GM15510 (cell line): Measurements from ENCODE around the gene PRND.

ENCODE experiments used
- POLR2A ChIP-seq: IDR thresholded peaks from 3 replicates; pipeline ENCODE4 v1.6.1; 2011; ENCODE audit warnings: borderline replicate concordance; ENCODE audit not compliant: insufficient read length; ENCODE audit errors: extremely low read depth

Gene PRND

GRCh38 chr20:4763723-4764510, 42.2 kb downstream of the PRND start:
- no peak for TF ChIP-seq POLR2A

GRCh38 chr20:4764805-4765204, 43.1 kb downstream of the PRND start:
- no peak for TF ChIP-seq POLR2A

- no peak for TF ChIP-seq POLR2A
Observed at GRCh38 chr20:4765681-4766080, 44.0 kb downstream of the PRND start.

GRCh38 chr20:4766631-4767030, 44.9 kb downstream of the PRND start:
- no peak for TF ChIP-seq POLR2A

GRCh38 chr20:4767084-4767483, 45.4 kb downstream of the PRND start:
- TF ChIP-seq POLR2A = no peak

GRCh38 chr20:4769328-4769727, 47.6 kb downstream of the PRND start:
- TF ChIP-seq POLR2A = no peak

GRCh38 chr20:4770026-4770425, 48.3 kb downstream of the PRND start:
- TF ChIP-seq POLR2A = no peak

- no peak for TF ChIP-seq POLR2A
Observed at GRCh38 chr20:4771004-4771403, 49.3 kb downstream of the PRND start.

- no peak for TF ChIP-seq POLR2A
Observed at GRCh38 chr20:4772132-4772531, 50.4 kb downstream of the PRND start.

GRCh38 chr20:4773736-4774135, 52.0 kb downstream of the PRND start:
- no peak for TF ChIP-seq POLR2A

- no peak for TF ChIP-seq POLR2A
Observed at GRCh38 chr20:4774207-4774606, 52.5 kb downstream of the PRND start.

- no peak for TF ChIP-seq POLR2A
Observed at GRCh38 chr20:4775322-4776078, 53.8 kb downstream of the PRND start.

GRCh38 chr20:4776079-4776630, 54.4 kb downstream of the PRND start:
- no peak for TF ChIP-seq POLR2A
